Ureter (tissue), 1 donor: Measurements from ENCODE around the gene CRYBB1. TPM values are rescaled to one million over a fixed set of nuclear protein-coding genes. Genes with fewer than 3 reads are reported as not detected.

Experiments
- DNase-seq: peaks from one replicate; pipeline ENCODE4 v3.0.0-alpha.2; 2020; ENCODE audit warnings: low spot score
- total RNA-seq: library from RNA; stranded (reverse); gene quantifications from one replicate; pipeline ENCODE4 v1.2.4, GENCODE V29; 2023
- donor health status: DM: yes; HTN: yes; CAD: no.

The CRYBB1 gene
- total RNA-seq, 1 donor from 2014 or later, result not detected

DNA sequence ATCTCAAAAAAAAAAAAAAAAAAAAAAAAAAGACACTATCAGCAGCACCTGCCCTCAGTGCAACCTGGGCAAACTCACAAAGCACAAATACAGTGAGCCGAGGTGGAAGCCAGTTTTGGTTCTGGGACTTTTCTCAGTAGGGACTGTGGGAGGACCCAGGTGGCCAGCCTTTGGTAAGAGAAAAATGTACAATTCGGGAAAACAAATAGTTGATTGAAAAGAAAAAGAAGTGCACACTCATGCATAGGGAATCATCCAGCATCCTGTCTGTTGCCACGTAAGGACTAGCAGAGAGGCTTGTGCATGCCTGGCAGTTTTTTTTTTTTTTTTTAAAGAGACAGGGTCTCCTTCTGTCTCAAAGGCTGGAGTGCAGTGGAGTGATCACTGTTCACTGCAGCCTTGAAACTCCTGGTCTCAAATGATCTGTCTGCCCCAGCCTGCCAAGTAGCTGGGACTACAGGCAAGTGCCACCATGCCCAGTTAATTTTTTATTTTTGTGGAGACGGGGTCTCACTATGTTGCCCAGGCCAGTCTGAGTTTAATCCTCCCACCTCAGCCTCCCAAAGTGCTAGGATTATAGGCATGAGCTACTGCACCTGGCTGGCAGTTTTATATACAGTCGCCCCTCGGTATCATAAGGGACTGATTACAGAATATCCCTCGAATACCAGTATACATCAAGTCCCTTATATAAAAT, 64.6 kb downstream of the CRYBB1 start:
- no peak for DNase-seq

DNA sequence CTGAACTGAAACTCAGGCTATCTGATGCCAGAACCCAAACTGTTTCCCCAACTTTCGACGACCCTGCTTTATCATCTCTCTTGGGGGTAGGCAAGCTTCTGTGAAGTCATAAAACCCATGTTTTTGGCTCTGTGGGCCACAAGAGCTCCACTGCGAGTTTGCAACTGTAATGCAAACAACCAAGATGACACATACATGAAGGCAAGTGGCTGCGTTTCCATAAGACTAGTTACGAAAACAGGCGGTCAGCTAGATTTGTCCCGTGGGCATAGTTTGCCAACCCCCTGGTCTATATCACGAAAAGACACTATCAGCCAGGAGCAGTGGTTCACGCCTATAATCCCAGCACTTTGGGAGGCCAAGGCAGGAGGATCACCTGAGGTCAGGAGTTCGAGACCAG, 65.4 kb downstream of the CRYBB1 start:
- no peak for DNase-seq

GRCh38 chr22:26551568-26551967, 66.3 kb downstream of the CRYBB1 start:
- no peak for DNase-seq

DNA sequence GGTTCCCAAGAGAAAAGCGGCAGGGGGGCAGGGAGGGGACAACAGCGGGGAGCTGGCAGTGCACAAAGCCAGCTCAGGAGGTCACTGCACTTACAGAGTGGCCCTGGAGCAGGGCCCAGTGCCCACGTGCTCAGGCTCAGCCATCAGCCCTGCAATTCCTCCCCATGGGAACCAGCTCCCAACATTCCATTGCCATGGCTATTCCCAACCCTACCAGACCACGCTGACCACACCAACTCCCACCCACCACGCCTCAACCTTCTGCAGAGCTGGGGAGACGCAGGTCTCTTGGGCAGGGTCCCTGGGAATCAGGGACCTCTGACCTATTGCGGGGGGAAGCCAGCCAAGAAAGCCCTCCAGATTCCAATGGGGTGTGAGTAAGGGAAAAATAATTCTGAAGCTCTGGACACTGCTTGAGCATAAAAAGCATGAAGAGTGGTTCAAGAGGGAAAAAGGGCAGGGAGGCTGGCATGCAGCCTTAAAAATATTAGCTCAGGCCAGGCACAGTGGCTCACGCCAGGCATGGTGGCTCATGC, 67.3 kb downstream of the CRYBB1 start:
- no peak for DNase-seq

DNA sequence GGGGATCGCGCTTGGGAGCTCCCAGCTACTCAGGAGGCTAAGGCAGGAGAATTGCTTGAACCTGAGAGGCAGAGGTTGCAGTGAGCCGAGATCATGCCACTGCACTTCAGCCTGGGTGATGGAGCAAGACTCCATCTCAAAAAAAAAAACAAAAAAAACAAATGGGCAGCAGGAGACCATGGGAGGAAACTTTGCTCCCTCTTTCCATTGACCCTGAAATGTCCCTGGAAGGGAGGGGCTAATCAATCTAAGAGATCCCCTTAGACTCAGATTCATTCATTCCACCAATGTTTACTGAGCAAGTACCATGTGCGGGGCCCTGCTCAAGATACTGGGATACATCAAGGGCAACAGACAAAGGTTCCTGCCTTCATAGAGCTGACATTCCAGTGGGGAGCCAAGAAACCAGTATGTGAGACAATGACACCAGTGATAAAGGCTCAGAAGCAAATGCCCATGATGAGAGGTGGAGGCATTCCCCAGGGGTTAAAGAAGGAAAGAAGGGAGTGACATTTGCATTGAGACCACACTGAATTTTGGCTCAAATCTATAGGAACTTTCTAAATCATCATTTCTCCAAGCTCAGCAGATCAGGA, 67.8 kb downstream of the CRYBB1 start:
- DNase-seq, result no peak

Other genes with a start within 250 kb of the CRYBB1 start
- 1.4 TPM for gene ASPHD2, start 188.8 kb downstream of the CRYBB1 start, total RNA-seq
- 49.8 TPM for gene HPS4, start 134.2 kb downstream of the CRYBB1 start, total RNA-seq
- 24.6 TPM for gene SRRD, start 134.2 kb downstream of the CRYBB1 start, total RNA-seq
- gene TFIP11, start 105.6 kb downstream of the CRYBB1 start, total RNA-seq, result 33.9 TPM
- 49.1 TPM for gene TPST2, start 27.9 kb downstream of the CRYBB1 start, total RNA-seq
- 1.1 TPM for gene CRYBA4, start 3.9 kb upstream of the CRYBB1 start, total RNA-seq
- gene MIAT, start 39.6 kb upstream of the CRYBB1 start, total RNA-seq, result 4.7 TPM